Natural killer cell (primary cell): Measurements from ENCODE around the gene EFHC2. TPM values are rescaled to one million over a fixed set of nuclear protein-coding genes. Genes with fewer than 3 reads are reported as not detected.

Experiments
- ATAC-seq, 3 donors: fragments of 150-1000 bp in 2 of 3; fragments of 200-7000 bp in 1 of 3; cut with Tn5 transposase; 1 replicate in 1 of 3; 2 replicates in 2 of 3; pipeline ENCODE4 v1.10.0; 2021; ENCODE audit warnings: mild to moderate bottlenecking in 2 of 3, moderate library complexity in 2 of 3
- DNase-seq, 2 donors: peaks; one replicate each; pipeline versions ENCODE4 v3.0.0 to v3.0.0-alpha.2; 2013 to 2021; ENCODE audit warnings: mixed read lengths in 1 of 2
- H3K27ac ChIP-seq: one replicate; pipeline ENCODE4 v1.5.1; 2013; ENCODE audit warnings: mild to moderate bottlenecking, low read length
- H3K27me3 ChIP-seq: one replicate; pipeline ENCODE4 v1.6.1; 2013; ENCODE audit warnings: low read length; ENCODE audit not compliant: control insufficient read depth, insufficient read depth
- H3K36me3 ChIP-seq: one replicate; pipeline ENCODE4 v1.6.1; 2013; ENCODE audit warnings: low read length; ENCODE audit not compliant: control insufficient read depth, insufficient read depth
- H3K4me1 ChIP-seq: one replicate; pipeline ENCODE4 v1.6.1; 2013; ENCODE audit warnings: low read length; ENCODE audit not compliant: control insufficient read depth, insufficient read depth
- H3K4me3 ChIP-seq: one replicate; pipeline ENCODE4 v1.5.1; 2013; ENCODE audit warnings: low read length
- H3K9me3 ChIP-seq: one replicate; pipeline ENCODE4 v1.6.1; 2013; ENCODE audit warnings: low read length; ENCODE audit not compliant: control insufficient read depth, insufficient read depth
- H3K27ac Mint-ChIP-seq, 2 donors: one replicate each; pipeline ENCODE4 v1.8.0; 2022; ENCODE audit warnings: mild to moderate bottlenecking in 2 of 2, mixed read lengths in 2 of 2, moderate library complexity in 1 of 2
- H3K27me3 Mint-ChIP-seq, 2 donors: one replicate each; pipeline ENCODE4 v1.8.0; 2022; ENCODE audit warnings: low read depth in 2 of 2, mixed read lengths in 2 of 2
- H3K36me3 Mint-ChIP-seq: one replicate; pipeline ENCODE4 v1.8.0; 2022; ENCODE audit warnings: mixed read lengths
- H3K4me1 Mint-ChIP-seq, 2 donors: one replicate each; pipeline ENCODE4 v1.8.0; 2022; ENCODE audit warnings: mixed read lengths in 2 of 2
- H3K4me3 Mint-ChIP-seq: one replicate; pipeline ENCODE4 v1.8.0; 2022; ENCODE audit warnings: mild to moderate bottlenecking, moderate library complexity, mixed read lengths
- H3K9me3 Mint-ChIP-seq, 2 donors: one replicate each; pipeline ENCODE4 v1.8.0; 2022; ENCODE audit warnings: mixed read lengths in 2 of 2
- CTCF ChIP-seq: fragments of 200-600 bp; IDR thresholded peaks from one replicate; pipeline ENCODE4 v1.8.0; 2022; ENCODE audit warnings: antibody characterized with exemption
- WGBS: methylation state at CpG from one replicate; pipeline ENCODE4 v1.1.7; 2013; ENCODE audit warnings: missing lambda C conversion rate; ENCODE audit not compliant: insufficient coverage; 5-methylcytosine and 5-hydroxymethylcytosine counted together
- intact Hi-C: fragments of 100-400 bp; cut with micrococcal nuclease; formaldehyde crosslinking; loops from one replicate; pipeline ENCODE4 v1.14.2; 2022
- total RNA-seq, 4 donors: library from RNA; stranded (reverse); fragments of 120-200 nt in 1 of 4; gene quantifications; one replicate each; pipeline versions ENCODE4 v1.2.3 to v1.2.4, GENCODE V29; 2013 to 2022

EFHC2 gene
- total RNA-seq, 3 donors from 2014 or later (not counting 1 experiment from before 2014, with no cell fraction given) = 5.7 to 9.1 (median 8.9) TPM

- H3K9me3 Mint-ChIP-seq = no peaks in the 10 kb centered on the region
- Histone ChIP-seq H3K4me1 (no peaks in the 10 kb centered on the region), H3K36me3 (no peaks in the 10 kb centered on the region), H3K27ac (no peak overlapping the region), H3K27me3 (no peaks in the 10 kb centered on the region), H3K9me3 (no peaks in the 10 kb centered on the region), H3K4me3 (no peak overlapping the region)
- no peaks in the 10 kb centered on the region for H3K36me3 Mint-ChIP-seq
- no peak for TF ChIP-seq CTCF
- intact Hi-C loops = no loop called here
- peaks cover 4 to 6% of the 10 kb centered on the region in 2 donors for H3K4me1 Mint-ChIP-seq
- WGBS = 100% methylated on average over 1 of the region's 2 CpGs
- ATAC-seq (no peak), DNase-seq (peak in 1 of 2 donors; percentile 1)
- H3K4me3 Mint-ChIP-seq = no peak overlapping the region
- H3K27ac Mint-ChIP-seq = no peak overlapping the region
- no peaks in the 10 kb centered on the region for H3K27me3 Mint-ChIP-seq
Measured at GRCh38 chrX:44183329-44183728, 160.1 kb downstream of the EFHC2 start.

- ATAC-seq (no peak), DNase-seq (no peak)
- Mint-ChIP-seq H3K36me3 (no peaks in the 10 kb centered on the region), H3K4me1 (peaks cover 3 to 4% of the 10 kb centered on the region in 2 donors), H3K9me3 (peaks cover 0 to 2% of the 10 kb centered on the region in 2 donors), H3K4me3 (no peak overlapping the region), H3K27ac (no peak overlapping the region), H3K27me3 (peaks cover 0 to 6% of the 10 kb centered on the region in 2 donors)
- intact Hi-C loops = no loop called here
- Histone ChIP-seq H3K4me1 (no peaks in the 10 kb centered on the region), H3K36me3 (no peaks in the 10 kb centered on the region), H3K27ac (no peak overlapping the region), H3K27me3 (no peaks in the 10 kb centered on the region), H3K4me3 (no peak overlapping the region), H3K9me3 (no peaks in the 10 kb centered on the region)
- WGBS = 100% methylated on average over 5 of the region's 6 CpGs
- no peak for TF ChIP-seq CTCF
Measured at GRCh38 chrX:44178274-44179053, 165.0 kb downstream of the EFHC2 start.

- Histone ChIP-seq H3K27me3 (no peaks in the 10 kb centered on the region), H3K4me3 (no peak overlapping the region), H3K36me3 (no peaks in the 10 kb centered on the region), H3K9me3 (no peaks in the 10 kb centered on the region), H3K4me1 (no peaks in the 10 kb centered on the region), H3K27ac (no peak overlapping the region)
- Mint-ChIP-seq H3K9me3 (peaks cover 0 to 2% of the 10 kb centered on the region in 2 donors), H3K27ac (no peak overlapping the region), H3K4me1 (no peaks in the 10 kb centered on the region), H3K36me3 (no peaks in the 10 kb centered on the region), H3K27me3 (peaks cover 0 to 6% of the 10 kb centered on the region in 2 donors), H3K4me3 (no peak overlapping the region)
- DNase-seq (no peak), ATAC-seq (no peak)
- intact Hi-C loops = no loop called here
- 100% methylated on average over 1 of the region's 2 CpGs for WGBS
- no peak for TF ChIP-seq CTCF
Measured at GRCh38 chrX:44175455-44175854, 168.0 kb downstream of the EFHC2 start.

GRCh38 chrX:44174061-44174460 lies 169.4 kb downstream of the EFHC2 start:
- no peak overlapping the region for H3K27ac Mint-ChIP-seq
- peaks cover 0 to 2% of the 10 kb centered on the region in 2 donors for H3K9me3 Mint-ChIP-seq
- ATAC-seq = no peak
- no peak for DNase-seq
- H3K27me3 Mint-ChIP-seq = peaks cover 0 to 6% of the 10 kb centered on the region in 2 donors
- Histone ChIP-seq H3K36me3 (no peaks in the 10 kb centered on the region), H3K9me3 (no peaks in the 10 kb centered on the region), H3K27me3 (no peaks in the 10 kb centered on the region), H3K27ac (no peak overlapping the region), H3K4me3 (no peak overlapping the region), H3K4me1 (no peaks in the 10 kb centered on the region)
- no peaks in the 10 kb centered on the region for H3K36me3 Mint-ChIP-seq
- intact Hi-C loops = no loop called here
- H3K4me3 Mint-ChIP-seq = no peak overlapping the region
- WGBS = 100% methylated on average over 1 of the region's 3 CpGs
- H3K4me1 Mint-ChIP-seq = no peaks in the 10 kb centered on the region
- TF ChIP-seq CTCF = no peak
